Vagina (tissue), 2 donors: ENCODE measurements around the gene PSMC2. TPM values are rescaled to one million over a fixed set of nuclear protein-coding genes. Genes with fewer than 3 reads are reported as not detected.
"Not testable (repeated sequence)": the region's sequence is repeated elsewhere in the genome, so short reads cannot be mapped to it uniquely, and the experiment has no call there.

Source experiments
- DNase-seq, 2 donors: peaks; one replicate each; pipeline ENCODE4 v3.0.0-alpha.2; 2017; ENCODE audit errors: extremely low spot score in 2 of 2
- H3K27ac ChIP-seq: fragments of 200-600 bp; sonication (generic); one replicate; pipeline ENCODE4 v1.5.1; 2019
- H3K27me3 ChIP-seq: fragments of 200-600 bp; sonication (generic); one replicate; pipeline ENCODE4 v1.5.1; 2019
- H3K36me3 ChIP-seq, 2 donors: fragments of 200-600 bp; sonication (generic); one replicate each; pipeline ENCODE4 v1.5.1; 2017 to 2019
- H3K4me1 ChIP-seq: fragments of 200-600 bp; sonication (generic); one replicate; pipeline ENCODE4 v1.5.1; 2019
- H3K4me3 ChIP-seq, 2 donors: fragments of 200-600 bp; sonication (generic); 1 replicate in 1 of 2; 2 replicates in 1 of 2; pipeline ENCODE4 v1.5.1; 2016 to 2019
- H3K9me3 ChIP-seq: fragments of 200-600 bp; sonication (generic); one replicate; pipeline ENCODE4 v1.5.1; 2019
- POLR2A ChIP-seq, 2 donors: fragments of 450-650 bp; IDR thresholded peaks; one replicate each; pipeline ENCODE4 v1.6.1; 2017; ENCODE audit warnings: antibody characterized with exemption in 2 of 2, mild to moderate bottlenecking in 2 of 2, moderate library complexity in 2 of 2
- POLR2AphosphoS5 ChIP-seq, 2 donors: sonication (generic); formaldehyde crosslinking; IDR thresholded peaks; one replicate each; pipeline ENCODE4 v1.9.0; 2017; ENCODE audit warnings: antibody characterized with exemption in 2 of 2, mild to moderate bottlenecking in 2 of 2, low read depth in 1 of 2; ENCODE audit not compliant: insufficient read depth in 1 of 2
- intact Hi-C: fragments of 100-400 bp; cut with DNase I; formaldehyde crosslinking; loops from one replicate; pipeline ENCODE4 v1.15.1; 2023
- total RNA-seq: library from RNA; depleted of rRNA; stranded (reverse); fragments of >200 nt; gene quantifications from one replicate; pipeline ENCODE4 v1.2.3, GENCODE V29; 2016
- TF ChIP-seq, protein P1 (sequence below), 3 experiments: fragments of 450-650 bp in 2 of 3; fragments of 200-600 bp in 1 of 3; sonication (generic) in 1 of 3; IDR thresholded peaks; one replicate each; pipeline ENCODE4 v1.5.1; 2017 to 2019; ENCODE audit warnings: antibody characterized with exemption in 3 of 3, mild to moderate bottlenecking in 2 of 3, moderate library complexity in 2 of 3

The PSMC2 gene
- total RNA-seq, 1 donor from 2014 or later, result 63.3 TPM

- no peak overlapping the region for H3K4me3 ChIP-seq
- no peaks in the 10 kb centered on the region for H3K4me1 ChIP-seq
- no peaks in the 10 kb centered on the region for H3K9me3 ChIP-seq
- no peak overlapping the region for H3K27ac ChIP-seq
- H3K36me3 ChIP-seq, result no peaks in the 10 kb centered on the region
- DNase-seq, result no peak
- TF ChIP-seq, protein P1, sequence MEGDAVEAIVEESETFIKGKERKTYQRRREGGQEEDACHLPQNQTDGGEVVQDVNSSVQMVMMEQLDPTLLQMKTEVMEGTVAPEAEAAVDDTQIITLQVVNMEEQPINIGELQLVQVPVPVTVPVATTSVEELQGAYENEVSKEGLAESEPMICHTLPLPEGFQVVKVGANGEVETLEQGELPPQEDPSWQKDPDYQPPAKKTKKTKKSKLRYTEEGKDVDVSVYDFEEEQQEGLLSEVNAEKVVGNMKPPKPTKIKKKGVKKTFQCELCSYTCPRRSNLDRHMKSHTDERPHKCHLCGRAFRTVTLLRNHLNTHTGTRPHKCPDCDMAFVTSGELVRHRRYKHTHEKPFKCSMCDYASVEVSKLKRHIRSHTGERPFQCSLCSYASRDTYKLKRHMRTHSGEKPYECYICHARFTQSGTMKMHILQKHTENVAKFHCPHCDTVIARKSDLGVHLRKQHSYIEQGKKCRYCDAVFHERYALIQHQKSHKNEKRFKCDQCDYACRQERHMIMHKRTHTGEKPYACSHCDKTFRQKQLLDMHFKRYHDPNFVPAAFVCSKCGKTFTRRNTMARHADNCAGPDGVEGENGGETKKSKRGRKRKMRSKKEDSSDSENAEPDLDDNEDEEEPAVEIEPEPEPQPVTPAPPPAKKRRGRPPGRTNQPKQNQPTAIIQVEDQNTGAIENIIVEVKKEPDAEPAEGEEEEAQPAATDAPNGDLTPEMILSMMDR (IDR thresholded peaks at IDR 0.05), result no peak
- TF ChIP-seq POLR2AphosphoS5 (IDR thresholded peaks at IDR 0.05; ENCODE audit: insufficient read depth in 1 of 2, low read depth in 1 of 2), result no peak
- TF ChIP-seq POLR2A (IDR thresholded peaks at IDR 0.05), result no peak
- no peaks in the 10 kb centered on the region for H3K27me3 ChIP-seq
- intact Hi-C loops, result no loop called here
These were observed 47.1 kb downstream of the PSMC2 start for GRCh38 chr7:103394566-103394965.

DNA sequence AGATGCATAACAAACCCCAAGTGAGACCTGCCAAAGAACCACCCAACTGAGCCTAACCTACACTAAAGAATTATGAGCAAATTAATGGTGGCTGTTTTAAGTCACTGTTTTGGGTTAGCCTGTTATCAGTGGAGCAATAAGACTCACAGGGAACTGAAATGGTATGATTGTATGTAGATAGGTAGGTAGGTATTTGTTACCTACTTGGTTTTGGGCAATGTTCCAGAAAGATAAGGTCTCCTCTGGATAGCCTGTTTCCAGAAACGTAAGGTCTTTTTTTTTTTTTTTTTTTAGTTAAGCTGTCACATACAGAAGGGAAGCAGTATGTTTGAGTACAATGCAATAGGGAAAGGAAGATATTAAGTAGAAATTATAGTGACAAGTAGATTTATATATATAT lies 47.6 kb downstream of the PSMC2 start:
- H3K9me3 ChIP-seq, result no peaks in the 10 kb centered on the region
- TF ChIP-seq POLR2AphosphoS5 (IDR thresholded peaks at IDR 0.05; ENCODE audit: insufficient read depth in 1 of 2, low read depth in 1 of 2) (no peak), POLR2A (IDR thresholded peaks at IDR 0.05) (no peak)
- TF ChIP-seq, protein P1 (IDR thresholded peaks at IDR 0.05), result no peak
- H3K27ac ChIP-seq, result no peak overlapping the region
- no peaks in the 10 kb centered on the region for H3K4me1 ChIP-seq
- H3K27me3 ChIP-seq, result no peaks in the 10 kb centered on the region
- no peaks in the 10 kb centered on the region for H3K36me3 ChIP-seq
- no peak for DNase-seq
- intact Hi-C loops, result no loop called here
- H3K4me3 ChIP-seq, result no peak overlapping the region

GRCh38 chr7:103396471-103396870 lies 49.0 kb downstream of the PSMC2 start:
- Histone ChIP-seq H3K27ac (no peak overlapping the region), H3K9me3 (no peaks in the 10 kb centered on the region), H3K4me1 (no peaks in the 10 kb centered on the region), H3K4me3 (no peak overlapping the region), H3K36me3 (no peaks in the 10 kb centered on the region), H3K27me3 (no peaks in the 10 kb centered on the region)
- no peak for DNase-seq
- intact Hi-C loops, result no loop called here
- TF ChIP-seq POLR2AphosphoS5 (IDR thresholded peaks at IDR 0.05; ENCODE audit: insufficient read depth in 1 of 2, low read depth in 1 of 2) (no peak), POLR2A (IDR thresholded peaks at IDR 0.05) (no peak)
- TF ChIP-seq, protein P1 (IDR thresholded peaks at IDR 0.05), result no peak

GRCh38 chr7:103398483-103399127 lies 51.2 kb downstream of the PSMC2 start:
- H3K27me3 ChIP-seq, result no peaks in the 10 kb centered on the region
- H3K36me3 ChIP-seq, result no peaks in the 10 kb centered on the region
- intact Hi-C loops, result no loop called here
- no peak overlapping the region for H3K4me3 ChIP-seq
- H3K9me3 ChIP-seq, result no peaks in the 10 kb centered on the region
- H3K4me1 ChIP-seq, result no peaks in the 10 kb centered on the region
- no peak for DNase-seq
- TF ChIP-seq POLR2A (IDR thresholded peaks at IDR 0.05) (no peak), POLR2AphosphoS5 (IDR thresholded peaks at IDR 0.05; ENCODE audit: insufficient read depth in 1 of 2, low read depth in 1 of 2) (no peak)
- TF ChIP-seq, protein P1 (IDR thresholded peaks at IDR 0.05), result no peak
- no peak overlapping the region for H3K27ac ChIP-seq

GRCh38 chr7:103399687-103400086 lies 52.2 kb downstream of the PSMC2 start:
- H3K27me3 ChIP-seq, DNase-seq, H3K4me1 ChIP-seq, H3K27ac ChIP-seq, intact Hi-C loops, H3K4me3 ChIP-seq, H3K36me3 ChIP-seq, H3K9me3 ChIP-seq: not testable (repeated sequence)

DNA sequence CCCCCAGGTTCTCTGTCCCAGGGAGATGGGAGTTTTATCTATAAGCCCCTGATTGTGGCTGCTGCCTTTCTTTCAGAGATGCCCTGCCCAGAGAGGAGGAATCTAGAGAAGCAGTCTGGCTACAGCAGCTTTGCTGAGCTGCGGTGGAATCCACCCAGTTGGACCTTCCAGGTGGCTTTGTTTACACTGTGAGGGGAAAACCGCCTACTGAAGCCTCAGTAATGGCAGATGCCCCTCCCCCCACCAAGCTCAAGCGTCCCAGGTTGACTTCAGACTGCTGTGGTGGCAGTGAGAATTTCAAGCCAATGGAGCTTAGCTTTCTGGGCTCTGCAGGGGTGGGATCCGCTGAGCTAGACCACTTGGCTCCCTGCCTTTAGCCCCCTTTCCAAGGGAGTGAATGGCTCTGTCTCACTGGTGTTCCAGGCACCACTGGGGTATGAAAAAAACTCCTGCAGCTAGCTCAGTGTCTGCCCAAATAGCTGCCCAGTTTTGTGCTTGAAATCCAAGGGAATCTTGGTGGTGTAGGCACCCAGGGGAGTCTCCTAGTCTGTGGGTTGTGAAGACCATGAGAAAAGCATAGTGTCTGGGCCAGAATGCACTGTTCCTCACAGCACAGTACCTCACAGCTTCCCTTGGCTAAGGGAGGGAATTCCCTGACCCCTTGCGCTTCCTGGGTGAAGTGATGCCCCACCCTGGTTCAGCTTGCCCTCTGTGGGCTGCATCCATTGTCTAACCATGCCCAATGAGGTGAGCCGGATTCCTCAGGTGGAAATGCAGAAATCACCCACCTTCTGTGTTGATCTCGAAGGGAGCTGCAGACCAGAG lies 58.6 kb downstream of the PSMC2 start:
- H3K27ac ChIP-seq, H3K36me3 ChIP-seq, H3K4me3 ChIP-seq, H3K9me3 ChIP-seq, H3K27me3 ChIP-seq, DNase-seq, intact Hi-C loops, H3K4me1 ChIP-seq: not testable (repeated sequence)
